Stimulated activated CD4-positive, alpha-beta T cell treated with anti-CD3 and anti-CD28 coated beads, Interleukin-2, amount 100 ng/mL, for 24 hours (primary cell): Measurements from ENCODE around the gene TH.

Experiments used
- DNase-seq, 2 donors: peaks; one replicate each; pipeline ENCODE4 v3.0.0-alpha.2; 2020

TH gene

GRCh38 chr11:2208691-2209369, 37.2 kb upstream of the TH start:
- peak in 1 of 2 donors; percentile 6 for DNase-seq

DNA sequence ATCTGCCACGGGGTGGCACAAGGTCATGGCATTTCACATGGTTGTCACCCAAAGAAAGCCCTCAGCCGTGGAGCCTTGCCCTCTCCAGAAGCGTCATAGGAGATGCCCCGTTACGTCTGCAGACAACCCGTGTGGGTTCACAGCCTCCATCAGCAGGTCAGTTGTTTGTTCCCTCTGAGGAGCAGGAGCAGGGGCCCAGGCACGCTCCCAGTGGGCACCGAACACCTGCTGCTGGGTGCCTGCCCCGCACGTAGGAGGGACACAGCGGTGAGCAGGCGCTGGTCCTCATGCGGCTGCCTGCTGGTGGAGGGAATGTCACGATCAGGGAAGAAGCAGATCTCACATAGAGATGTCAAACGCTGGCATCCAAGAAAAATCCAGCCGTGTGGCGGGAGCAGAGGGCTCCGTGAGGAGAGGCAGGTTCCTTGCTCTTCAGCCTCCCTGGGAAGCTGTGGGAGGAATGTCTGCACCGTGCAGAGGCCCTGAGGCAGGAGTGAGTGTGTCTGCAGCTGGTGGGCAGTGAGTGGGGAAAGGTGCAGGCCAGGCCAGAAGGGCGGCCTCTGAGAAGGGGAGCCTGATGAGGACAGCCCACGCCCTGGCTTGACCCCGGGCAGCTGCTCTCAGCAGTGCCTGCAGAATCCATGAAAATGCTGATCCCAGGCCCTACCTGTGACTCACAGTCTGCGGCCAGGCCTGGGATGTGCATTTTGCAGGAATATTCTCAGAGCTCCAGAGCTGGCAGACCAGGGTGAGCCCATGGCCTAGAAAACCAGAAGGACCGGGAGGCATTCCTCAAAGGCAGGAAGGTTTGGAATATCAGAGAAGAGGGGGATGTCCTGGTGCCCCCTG, 36.4 kb upstream of the TH start:
- peak in 1 of 2 donors; percentile 13 for DNase-seq

DNA sequence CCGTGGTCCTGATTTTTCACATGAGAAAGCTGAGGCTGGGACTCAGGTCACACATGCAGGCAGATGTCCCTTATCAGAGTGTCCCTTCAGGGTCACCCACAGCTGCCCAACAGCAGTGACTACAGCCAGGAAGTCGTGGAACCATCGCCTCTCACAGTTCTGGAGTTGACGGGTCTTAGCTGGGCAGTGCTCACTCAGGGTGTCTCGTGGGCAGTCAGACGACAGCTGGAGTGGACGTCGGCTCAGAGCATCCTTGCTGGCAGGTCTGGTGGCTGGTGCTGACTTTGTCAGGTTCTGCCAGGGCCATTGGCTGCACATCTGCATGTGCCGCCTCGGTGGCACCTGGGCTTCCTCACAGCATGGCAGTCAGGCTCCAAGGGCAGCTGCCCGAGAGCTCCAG, 35.6 kb upstream of the TH start:
- DNase-seq, result peak in 1 of 2 donors; percentile 6

DNA sequence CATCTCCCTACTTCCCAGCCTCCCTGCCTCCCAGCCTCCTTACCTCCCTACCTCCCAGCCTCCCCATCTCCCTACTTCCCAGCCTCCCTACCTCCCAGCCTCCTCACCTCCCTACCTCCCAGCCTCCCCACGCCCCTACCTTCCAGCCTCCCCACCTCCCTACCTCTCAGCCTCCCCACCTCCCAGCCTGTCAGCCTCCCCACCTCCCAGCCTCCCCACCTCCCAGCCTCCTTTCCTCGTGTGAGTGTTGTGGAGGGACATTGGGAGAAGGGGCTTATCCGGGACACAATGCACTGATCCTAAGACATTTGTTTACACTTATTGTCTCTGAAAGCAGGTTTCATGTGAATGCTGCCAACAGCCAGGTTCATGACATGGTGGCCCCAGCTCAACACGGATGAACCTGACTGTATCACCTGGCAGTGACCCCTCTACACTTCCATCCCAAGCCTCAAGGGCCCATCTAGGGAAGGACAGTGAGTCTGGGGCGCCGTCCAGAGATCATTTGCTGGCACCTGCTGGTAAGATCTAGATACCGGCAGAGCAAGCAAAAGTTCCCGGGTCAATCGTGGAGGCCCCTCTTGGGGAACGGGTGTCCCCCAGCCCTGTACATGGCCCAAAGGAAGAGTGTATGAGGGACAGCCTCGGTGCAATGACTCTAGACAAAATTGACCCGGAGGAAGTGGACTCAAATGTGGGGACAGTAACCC, 34.5 kb upstream of the TH start:
- DNase-seq, result peak in 1 of 2 donors; percentile 11

GRCh38 chr11:2205214-2205720, 33.7 kb upstream of the TH start:
- DNase-seq, result no peak

GRCh38 chr11:2204361-2205213, 33.0 kb upstream of the TH start:
- DNase-seq, result no peak

DNA sequence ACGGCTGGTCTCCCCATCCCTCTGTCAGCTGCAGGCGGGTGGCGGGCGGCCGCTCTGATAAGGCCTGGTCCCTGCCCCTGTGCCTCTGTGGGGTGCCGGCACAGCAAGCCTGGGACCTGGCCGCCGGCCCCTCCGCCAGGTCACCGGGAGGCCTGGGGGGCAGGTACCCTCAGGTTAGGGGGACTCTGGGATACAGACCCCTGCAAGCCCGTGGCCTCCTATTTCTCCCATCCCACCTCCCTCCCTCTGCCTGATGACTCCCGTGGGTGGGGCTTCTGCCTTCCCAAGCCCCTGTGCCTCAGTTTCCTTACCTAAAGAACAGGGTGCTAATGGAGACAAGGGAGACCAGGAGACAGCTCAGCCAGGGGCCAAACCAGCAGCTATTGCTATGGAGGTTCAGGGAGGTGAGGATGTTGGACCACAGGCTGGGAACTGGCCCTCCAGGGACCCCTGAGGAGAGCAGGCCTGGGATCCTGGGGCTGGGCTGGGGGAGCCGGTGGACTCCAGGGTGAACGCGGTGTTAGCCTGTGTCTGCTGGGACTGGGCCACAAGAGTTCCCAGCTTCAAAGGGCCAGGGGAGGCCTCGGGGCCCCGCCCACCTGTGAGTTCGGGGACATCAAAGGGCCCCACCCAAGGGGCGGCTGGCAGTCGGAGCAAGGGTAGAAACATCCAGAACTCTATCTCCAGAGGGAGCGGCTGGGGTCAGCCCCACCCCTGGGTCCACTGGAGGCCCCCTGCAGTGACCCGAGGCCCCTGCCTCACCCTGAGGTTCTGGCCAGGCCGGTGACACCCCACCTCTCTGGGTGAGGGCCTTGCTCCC, 32.0 kb upstream of the TH start:
- DNase-seq, result no peak

DNA sequence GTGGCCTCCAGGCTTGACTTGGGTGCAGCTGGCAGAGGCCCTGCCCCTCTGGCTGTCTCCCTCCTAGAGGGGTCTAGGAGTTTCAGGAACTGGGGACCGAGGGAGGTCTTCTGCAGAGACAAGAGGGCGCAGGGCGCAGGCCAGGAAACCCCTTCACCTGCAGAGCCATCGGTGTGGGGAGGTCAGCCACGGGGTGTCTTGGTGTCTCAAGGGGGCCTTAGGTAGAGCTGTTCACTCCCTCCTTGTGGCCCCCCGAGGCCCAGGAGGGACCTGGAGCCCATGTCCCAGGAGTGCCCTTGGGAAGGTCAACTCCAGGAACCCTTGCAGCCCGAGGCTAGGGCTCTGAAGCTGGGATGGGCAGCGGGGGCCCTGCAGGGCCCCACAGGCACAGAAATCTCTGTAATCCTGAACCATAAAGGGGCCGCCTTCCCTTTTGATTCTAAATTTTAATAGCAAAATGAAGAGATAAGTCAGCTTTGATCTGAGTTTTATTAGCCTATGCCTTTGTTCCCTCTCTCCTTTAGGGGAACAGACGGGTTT, 31.4 kb upstream of the TH start:
- no peak for DNase-seq

- DNase-seq, result no peak
Observed at GRCh38 chr11:2202071-2202899, 30.7 kb upstream of the TH start.

- DNase-seq, result no peak
Observed at GRCh38 chr11:2201542-2201941, 29.9 kb upstream of the TH start.

GRCh38 chr11:2200957-2201519, 29.4 kb upstream of the TH start:
- DNase-seq, result no peak

GRCh38 chr11:2200536-2200935, 28.9 kb upstream of the TH start:
- no peak for DNase-seq

- DNase-seq, result no peak
Observed at GRCh38 chr11:2199466-2200341, 28.1 kb upstream of the TH start.

DNA sequence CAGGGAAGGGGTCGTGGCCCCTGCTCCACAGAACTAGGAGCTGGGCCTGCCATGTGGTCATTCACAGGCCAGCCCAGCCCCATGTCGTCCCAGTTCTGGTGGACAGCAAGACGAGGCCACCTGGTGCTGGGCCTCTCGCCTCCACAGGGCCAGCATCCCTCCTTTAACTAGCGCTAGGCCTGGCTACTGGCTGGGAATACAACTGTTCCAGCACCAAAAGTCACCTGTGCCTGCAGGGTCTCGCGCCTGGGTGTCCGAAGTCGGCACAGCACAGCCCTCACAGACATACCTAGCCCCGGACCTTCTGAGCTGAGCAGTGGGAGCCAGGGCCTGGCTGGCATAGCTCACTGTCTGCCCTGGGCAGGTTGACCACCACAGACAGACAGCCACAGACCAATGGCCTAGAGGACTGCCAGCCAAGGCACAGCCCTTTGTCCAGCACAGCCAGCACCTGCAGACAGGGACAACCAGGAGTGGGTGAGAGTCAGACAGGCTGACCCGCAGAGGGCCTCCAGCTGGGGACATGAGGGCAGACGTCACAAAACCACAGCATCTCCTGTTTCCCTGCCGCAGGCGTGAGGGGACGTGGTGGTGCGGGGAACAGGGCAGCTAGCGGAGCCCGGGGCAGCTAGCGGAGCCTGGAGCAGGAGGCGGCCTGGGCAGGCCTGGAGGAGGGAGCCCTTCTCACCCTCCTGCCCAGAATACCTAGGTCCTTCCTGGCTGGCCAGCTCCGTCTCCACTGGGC, 27.2 kb upstream of the TH start:
- no peak for DNase-seq

DNA sequence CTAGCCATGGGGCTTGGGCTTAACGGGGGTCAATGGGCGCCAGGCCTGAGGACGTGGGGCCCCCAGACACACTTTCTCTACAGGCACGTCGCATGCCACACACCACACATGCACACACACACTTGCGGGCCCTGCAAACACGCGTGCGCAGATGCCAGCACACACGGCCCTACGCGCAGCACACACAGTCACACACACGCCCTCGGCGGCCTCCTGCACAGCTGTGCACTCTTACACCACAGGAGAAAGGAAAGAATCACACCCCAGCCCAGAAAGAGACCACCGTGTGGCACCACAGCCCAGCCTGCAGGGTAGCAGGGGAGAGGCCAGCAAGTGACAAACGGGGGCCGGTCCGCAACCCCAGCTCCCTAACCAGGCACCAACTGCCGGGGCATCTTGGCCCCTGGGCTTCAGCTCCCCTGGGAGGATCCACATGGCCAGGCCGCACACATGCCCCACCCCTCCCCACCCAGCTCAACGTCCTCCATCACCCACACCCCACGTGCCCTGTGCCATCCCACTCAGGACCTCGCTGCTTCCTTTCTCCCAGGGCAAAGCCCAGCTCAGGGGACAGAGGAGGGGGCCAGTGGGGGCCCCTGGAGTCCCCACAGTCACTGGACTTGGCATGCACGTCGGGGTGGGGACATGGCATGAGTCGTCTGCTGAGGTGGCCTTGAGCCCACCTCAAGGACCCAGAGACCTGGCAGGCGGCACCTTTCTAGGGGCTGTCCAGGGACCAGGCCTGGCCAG, 26.3 kb upstream of the TH start:
- no peak for DNase-seq

DNA sequence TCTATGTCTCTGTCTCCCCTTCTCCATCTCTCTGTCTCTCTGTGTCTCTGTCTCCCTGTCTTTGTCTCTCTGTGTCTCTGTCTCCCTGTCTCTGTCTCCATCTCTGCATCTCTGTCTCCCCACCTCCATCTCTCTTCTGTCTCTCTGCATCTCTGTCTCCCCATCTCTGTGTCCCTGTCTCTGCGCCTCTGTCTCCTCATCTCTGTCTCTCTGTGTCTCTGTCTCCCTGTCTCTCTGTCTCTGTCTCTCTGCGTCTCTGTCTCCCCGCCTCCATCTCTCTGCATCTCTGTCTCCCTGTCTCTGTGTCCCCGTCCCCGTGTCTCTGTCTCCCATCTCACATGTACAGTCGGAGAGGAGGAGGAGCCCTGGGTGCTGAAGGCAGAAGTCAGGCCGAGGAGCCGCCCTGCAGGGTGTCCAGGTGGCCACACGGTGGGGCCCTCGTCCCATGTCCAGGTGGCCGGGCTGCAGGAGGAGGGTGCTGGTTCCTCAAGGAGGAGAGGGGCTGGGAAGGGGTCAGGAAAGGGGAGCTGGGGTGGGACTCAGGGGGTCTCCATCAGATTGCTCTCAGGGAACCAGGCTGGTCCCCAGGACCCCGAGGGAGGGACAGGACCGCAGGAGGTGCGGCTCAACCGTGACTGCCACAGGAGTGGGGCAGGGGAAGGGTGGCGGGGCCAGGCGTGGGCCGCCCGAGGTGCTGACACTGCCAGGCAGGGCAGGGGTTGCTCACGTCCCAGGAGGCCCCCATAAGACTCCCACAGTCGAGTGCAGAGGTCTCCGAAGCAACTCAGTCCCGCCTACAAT, 25.6 kb upstream of the TH start:
- DNase-seq, result peak; percentile 77 to 79

GRCh38 chr11:2195756-2196088, 24.1 kb upstream of the TH start:
- no peak for DNase-seq
